GM18870 (cell line): ENCODE results near the gene NPAS3.

Experiments used
- ATAC-seq: cut with Tn5 transposase; IDR thresholded peaks from one replicate; pipeline ENCODE4 v1.9.1; 2021; ENCODE audit warnings: moderate library complexity; ENCODE audit not compliant: unreplicated experiment

NPAS3 gene

DNA sequence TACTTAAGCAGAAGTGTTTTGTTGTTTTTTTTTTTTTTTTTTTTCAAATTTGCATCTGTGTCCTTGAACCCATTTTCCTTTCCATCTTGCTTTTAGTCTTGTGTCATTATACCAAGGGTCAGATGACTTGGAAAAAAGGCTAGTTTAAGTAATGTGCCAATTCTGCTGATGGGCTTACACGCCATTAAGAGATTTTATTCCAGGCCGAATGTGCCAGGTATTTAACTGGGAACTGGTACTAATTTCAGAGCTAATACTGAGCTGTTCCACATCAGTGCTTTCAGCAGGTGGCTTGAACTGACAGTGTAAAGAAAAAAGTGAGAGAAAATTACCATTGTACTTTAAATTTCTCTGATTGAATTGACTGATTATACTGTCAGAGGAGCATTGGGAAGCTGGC, 224.9 kb downstream of the NPAS3 start:
- no peak for ATAC-seq

- no peak for ATAC-seq
These were observed 226.7 kb downstream of the NPAS3 start for GRCh38 chr14:33165144-33165925.

DNA sequence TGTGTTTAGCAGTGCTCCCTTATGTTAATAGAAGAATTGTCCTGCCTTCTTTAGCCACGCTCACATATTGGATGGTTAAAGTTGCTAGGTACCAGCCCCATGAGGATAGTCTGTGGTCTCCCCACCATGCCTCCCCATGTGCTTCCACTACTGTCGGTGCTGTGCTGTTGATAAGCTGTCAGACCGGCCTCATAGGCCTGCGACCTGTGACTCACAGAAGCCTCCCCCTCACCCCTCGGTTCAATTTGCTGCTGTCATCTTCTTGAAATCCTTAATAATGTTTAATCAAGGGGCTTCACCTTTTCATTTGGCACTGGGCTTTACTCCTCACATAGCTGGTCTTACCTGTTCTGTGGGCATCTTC, 227.2 kb downstream of the NPAS3 start:
- no peak for ATAC-seq

DNA sequence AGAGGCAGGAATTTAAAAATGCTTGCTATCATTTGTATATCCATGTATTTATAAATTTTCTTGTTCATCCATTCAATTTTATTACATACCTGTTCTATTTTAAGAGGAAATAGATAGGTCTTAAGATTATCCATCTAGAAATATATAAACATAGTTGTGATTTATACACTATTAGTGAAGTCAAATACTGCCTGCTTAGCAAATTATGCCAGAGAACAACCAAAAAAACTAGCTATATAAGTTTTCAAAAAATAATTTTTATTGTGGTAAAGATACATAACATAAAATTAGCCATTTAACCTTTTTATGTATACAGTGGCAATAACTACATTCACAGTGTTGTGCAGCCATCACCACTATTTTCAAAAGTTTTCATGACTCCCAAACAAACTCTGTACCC, 237.3 kb downstream of the NPAS3 start:
- ATAC-seq: no peak

GRCh38 chr14:33184587-33184986, 245.9 kb downstream of the NPAS3 start:
- no peak for ATAC-seq

DNA sequence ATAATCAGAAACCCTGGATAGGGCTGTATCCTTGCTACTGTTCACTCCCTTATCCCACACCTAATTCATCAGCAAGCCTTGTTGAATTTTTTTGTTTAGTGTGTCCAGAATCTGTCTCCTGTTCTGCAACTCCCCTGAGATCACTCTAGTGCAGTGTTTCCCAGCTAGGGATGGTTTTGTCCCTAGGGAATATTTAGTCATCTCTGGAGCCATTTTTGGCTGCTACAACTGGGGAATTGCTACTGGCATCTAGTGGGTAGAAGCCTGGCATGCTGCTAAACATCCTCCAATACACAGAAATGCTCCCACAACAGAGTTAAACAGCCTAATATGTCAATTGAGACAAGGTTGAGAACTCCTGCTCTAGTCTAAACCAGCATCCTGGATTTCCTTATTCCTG, 248.0 kb downstream of the NPAS3 start:
- no peak for ATAC-seq

GRCh38 chr14:33188880-33189279, 250.2 kb downstream of the NPAS3 start:
- ATAC-seq: no peak

GRCh38 chr14:33191855-33192254, 253.2 kb downstream of the NPAS3 start:
- no peak for ATAC-seq

GRCh38 chr14:33194551-33194950, 255.9 kb downstream of the NPAS3 start:
- ATAC-seq: no peak

DNA sequence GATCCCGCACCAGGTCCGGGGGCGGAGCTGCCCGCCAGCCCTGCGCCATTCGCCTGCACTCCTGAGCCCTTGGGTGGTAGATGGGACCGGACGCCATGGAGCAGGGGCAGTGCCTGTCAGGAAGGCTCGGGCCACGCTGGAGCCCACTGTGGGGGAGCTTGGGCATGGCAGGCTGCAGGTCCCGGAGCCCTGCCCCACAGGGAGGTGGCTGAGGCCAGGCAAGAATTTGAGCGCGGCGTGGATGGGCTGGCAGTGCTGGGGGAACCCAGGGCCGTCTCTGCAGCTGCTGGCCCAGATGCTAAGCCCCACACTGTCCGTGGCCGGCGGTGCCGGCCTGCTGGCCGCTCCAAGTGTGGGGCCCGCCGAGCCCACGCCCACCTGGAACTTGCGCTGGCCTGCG, 260.0 kb downstream of the NPAS3 start:
- no peak for ATAC-seq

- no peak for ATAC-seq
These were observed 262.4 kb downstream of the NPAS3 start for GRCh38 chr14:33201116-33201515.

- no peak for ATAC-seq
These were observed 268.3 kb downstream of the NPAS3 start for GRCh38 chr14:33206981-33207380.

DNA sequence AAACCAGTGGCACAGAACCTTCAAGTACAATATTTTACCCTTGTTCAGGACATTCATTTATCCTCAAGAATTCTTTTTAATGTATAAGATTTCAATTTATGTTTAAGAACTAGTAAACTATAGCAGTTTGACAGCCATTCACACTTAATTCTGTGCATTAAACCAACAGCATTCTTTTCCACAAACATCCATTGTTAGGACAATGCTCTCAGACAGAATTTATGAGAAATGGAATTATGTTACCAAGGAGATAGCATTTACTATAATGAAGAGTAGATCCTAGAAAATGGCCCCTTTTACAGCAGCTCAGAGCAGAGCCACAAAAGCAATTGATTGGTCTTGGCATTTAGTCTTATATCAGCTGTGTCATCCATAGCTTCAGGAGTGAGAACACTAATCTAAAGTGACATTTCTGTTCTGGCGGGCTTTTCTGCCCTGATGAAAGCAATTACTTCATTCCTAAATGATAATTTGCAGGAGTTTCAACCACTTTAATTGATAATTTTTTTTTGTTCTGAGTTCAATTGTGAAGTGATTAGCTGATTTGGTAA, 268.9 kb downstream of the NPAS3 start:
- ATAC-seq: no peak

DNA sequence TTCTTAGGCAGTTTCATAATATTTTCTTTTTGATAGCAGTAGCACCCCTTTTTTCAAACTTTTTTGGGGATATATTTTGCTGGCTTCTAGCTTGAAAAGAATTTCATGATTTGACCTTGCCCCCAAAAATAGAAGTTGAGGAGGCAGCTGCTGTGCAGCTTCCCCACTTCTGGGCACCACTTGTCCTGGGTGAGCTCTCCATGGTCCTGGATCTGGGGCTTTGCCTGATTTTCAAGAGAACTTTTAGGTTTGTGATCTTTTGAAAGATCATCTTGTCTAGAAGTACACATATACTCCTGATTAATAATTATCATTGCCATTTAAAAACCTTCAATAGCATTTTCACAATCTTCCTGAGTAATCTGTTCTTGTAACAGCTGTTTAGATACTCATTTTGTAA, 271.6 kb downstream of the NPAS3 start:
- no peak for ATAC-seq

GRCh38 chr14:33218026-33218425, 279.3 kb downstream of the NPAS3 start:
- no peak for ATAC-seq

DNA sequence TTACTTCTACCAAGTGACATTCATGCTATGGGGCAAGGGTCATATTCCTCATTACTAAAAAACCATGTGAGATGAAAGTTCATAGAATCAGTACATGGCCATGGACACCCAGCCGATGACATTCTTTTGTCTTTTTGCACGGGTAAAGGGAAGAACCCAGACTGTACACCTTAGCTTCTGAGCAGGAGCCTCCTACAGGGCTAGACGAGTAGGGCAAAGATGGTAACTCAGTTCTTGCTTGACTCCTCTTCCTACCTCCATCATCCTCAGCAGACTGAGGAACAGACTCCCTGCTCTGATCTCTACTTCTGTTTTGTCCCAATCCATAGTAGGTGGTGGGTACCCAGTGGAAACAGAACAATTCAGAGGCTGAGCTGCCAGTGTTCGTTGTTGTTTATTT, 281.3 kb downstream of the NPAS3 start:
- no peak for ATAC-seq

DNA sequence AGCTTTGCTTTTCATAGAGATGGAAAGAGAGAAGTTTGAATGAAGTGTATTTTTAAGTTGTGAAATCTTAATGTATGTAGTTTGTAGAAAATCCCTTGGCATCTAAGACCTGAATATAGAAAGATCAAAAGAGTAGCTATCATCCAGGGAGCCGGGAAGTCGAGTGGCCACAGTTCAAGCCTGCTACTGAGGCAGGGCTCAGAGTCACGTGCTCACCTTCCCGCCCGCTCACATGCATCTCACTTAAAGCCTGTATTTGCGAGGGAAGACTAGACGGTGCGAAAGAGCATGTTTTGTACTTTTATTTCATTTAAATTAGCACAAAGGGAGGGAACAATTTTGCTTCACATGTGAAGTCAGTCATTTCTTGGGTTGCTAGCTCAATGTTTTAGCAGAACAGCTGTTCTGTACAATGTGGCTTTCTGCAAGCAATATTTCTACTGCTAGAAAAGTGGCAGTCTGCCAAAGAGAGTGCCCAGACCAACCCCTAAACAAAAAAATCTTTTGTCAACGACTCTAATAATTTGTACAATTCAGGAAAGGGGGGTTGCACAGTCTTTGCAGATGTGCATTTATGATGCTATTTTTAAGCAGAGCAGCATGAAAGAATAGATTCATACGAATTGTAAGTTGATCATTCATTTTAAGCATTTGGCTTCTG, 290.7 kb downstream of the NPAS3 start:
- no peak for ATAC-seq

- ATAC-seq: no peak
These were observed 291.3 kb downstream of the NPAS3 start for GRCh38 chr14:33230021-33230420.

DNA sequence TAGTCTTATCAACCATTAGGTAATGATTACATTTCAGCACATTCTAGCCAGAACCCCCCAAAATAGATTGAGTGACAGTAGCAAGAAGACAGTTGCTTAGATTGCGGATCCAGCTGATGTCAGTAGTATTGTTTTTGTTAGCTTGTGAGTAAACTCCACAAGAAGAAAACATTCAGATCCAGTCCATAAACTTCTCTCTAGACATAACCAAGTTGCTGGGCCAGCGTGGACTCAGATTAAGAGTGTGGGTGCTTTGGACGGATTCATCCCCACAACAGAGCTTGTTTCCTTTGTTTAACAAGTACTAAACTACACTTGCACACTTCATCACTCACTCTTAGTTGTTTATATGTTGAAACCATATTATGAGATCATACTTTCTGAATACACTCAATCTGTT, 293.4 kb downstream of the NPAS3 start:
- no peak for ATAC-seq

GRCh38 chr14:33237115-33237740, 298.5 kb downstream of the NPAS3 start:
- no peak for ATAC-seq

DNA sequence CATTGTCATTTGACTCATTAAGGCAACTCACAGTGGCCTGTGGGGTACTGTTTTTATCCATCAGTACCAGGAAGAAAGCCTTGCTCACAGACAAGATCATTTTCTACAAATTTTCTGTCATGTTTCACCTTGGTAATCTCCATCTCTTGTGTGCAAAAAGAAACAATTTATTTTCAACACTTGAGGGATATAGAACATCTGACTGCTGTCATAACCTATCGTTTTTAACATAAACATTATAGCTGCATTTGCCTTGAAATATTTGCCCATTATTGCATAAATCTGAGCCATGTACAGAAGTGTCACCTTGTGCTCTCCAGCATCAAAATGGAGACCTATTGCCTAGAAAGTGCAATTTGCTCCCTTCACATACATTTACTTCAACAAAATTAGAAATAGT, 300.8 kb downstream of the NPAS3 start:
- no peak for ATAC-seq

- no peak for ATAC-seq
These were observed 301.8 kb downstream of the NPAS3 start for GRCh38 chr14:33240466-33240865.
